HG02610 (cell line): Measurements from ENCODE around the gene CCRL2.
"Not testable (repeated sequence)": the region's sequence is repeated elsewhere in the genome, so short reads cannot be mapped to it uniquely, and the experiment has no call there.

Source experiments
- ATAC-seq: cut with Tn5 transposase; IDR thresholded peaks from one replicate; pipeline ENCODE4 v1.9.1; 2021; ENCODE audit warnings: mild to moderate bottlenecking, moderate library complexity; ENCODE audit not compliant: unreplicated experiment

CCRL2 gene

GRCh38 chr3:46401579-46401978, 5.5 kb upstream of the CCRL2 start:
- ATAC-seq: no peak

- not testable (repeated sequence) for ATAC-seq
Observed at GRCh38 chr3:46402902-46403301, 4.2 kb upstream of the CCRL2 start.

DNA sequence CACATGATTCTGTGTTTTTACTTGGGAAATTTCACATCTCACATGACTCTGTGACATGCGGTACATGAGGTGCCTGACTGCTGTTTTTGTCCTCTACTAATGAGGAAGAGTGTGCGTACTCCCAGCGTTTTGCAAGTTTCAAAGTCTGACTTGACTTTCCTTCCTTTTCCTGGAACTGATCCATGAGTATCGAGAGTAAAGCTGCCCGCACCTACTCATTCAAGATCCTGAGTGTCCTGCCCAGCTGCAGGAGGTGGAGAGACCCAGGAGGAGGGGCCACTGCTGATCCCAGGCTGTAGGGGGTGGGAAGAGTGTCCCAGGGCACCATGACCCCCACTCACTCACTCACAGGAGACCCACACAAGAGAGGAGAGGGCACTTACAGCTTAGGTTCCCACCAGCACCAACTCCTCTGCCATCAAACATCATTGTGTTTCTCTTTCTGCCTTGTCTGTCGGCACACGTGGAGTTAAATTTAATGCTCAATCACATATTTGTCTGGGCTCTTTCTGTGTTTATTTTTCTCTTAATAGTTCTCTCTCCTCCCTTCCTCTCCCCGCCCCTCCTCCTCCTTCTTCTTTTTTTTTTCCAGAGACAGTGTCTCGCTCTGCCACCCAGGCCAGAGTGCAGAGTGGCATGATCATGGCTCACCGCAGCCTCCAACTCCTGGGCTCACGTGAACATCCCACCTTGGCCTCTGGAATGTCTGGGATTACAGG, 1.6 kb upstream of the CCRL2 start:
- ATAC-seq: no peak

DNA sequence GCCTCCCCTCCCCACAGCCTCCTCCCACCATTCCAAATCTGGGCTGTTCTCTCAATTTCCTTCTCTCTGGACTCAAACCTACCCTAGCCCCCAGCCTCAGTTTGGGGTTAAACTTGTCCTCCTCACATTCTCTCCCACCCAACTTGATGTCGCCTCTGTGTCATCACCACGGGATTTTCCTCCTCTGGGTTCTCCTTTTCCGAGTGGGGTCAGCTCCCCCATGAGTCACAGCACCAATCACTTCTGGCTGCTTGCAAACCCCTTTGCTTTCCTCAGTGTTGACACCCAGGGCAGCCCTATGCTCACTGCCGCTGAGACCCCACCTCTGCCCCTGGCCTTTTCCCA, 644 bp upstream of the CCRL2 start:
- no peak for ATAC-seq

DNA sequence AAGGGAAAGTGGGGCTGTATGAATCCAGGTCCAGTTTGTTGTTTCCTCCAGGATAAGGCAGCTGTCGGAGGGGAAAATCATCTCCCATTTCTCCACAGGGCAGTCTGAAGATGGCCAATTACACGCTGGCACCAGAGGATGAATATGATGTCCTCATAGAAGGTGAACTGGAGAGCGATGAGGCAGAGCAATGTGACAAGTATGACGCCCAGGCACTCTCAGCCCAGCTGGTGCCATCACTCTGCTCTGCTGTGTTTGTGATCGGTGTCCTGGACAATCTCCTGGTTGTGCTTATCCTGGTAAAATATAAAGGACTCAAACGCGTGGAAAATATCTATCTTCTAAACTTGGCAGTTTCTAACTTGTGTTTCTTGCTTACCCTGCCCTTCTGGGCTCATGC, 911 bp downstream of the CCRL2 start:
- no peak for ATAC-seq

- no peak for ATAC-seq
Observed at GRCh38 chr3:46408853-46409252, 1.8 kb downstream of the CCRL2 start.

DNA sequence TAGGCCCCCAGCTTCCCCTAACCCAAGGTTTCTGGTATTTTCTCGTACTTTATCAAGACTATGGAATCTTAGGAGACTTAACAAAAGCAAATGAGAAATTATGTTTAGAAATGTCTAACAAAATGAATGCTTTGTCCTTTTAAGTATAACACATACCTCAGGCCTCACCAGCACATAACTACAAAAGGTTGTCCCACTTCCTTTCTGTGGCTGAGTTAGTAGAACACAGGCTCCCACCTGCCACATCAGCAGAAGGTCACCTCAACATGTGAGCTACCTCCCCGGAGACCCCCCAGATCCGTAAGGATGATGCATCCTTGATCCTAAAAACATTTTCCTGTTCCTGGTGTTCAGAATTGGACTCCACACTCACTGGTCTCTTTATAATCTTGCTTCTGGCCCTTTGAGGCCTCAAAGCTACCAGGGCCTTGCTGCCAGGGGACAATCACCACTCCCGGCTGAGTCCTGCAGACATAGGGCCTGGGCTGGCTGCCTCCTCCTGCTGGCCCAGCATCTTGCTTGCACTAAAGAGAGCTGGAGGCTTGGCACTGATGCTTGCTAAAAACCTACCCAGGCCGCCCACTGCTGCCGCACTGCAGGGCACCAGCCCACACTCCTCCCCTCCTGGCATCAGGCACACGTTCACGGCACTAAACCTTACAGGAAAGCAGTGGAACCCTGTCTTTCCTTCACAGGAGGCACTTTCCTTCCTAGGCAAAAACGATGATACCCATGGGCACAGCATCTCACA, 2.9 kb downstream of the CCRL2 start:
- no peak for ATAC-seq

- no peak for ATAC-seq
Observed at GRCh38 chr3:46410669-46411068, 3.6 kb downstream of the CCRL2 start.

DNA sequence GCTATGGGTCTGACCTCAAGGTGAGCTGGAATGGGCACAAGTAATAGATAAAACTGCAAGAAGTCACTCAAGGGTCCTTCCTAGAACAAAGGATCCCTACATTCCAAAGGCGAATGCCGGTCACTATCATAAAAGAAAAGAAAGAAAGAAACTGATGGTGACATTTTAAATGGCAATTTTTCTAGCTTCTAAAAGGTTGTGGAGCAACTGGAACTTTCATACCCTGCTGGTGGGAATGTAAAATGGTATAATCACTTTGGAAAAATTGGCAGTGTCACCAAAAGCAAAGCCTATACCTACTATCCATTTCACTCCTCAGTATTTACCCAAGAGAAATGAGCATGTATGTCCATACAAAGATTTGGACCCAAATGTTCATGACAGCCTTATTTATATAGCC, 4.2 kb downstream of the CCRL2 start:
- no peak for ATAC-seq

DNA sequence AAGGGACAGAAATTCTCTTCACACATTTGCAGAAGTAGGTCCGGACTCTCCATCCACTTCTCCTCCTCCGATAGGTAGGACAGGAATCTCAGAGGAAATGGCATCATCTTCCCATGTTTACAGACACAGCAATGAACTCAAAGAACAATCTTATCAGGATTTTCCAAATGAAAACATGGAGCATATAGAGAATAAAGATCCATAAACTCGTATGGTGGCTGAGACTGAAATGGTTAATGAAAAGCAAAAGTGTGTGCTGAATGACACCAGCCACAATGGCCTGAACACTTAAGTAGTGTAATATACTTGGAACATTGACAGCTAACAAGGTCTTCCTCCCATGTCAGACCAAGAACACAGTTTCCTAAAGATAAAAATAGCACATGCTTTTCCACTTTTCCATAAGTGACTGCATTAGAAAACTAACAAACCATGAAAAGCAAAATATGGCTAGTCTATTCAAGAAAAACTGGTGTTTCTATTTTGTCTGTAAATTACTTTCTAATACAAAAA, 5.8 kb downstream of the CCRL2 start:
- ATAC-seq: no peak

DNA sequence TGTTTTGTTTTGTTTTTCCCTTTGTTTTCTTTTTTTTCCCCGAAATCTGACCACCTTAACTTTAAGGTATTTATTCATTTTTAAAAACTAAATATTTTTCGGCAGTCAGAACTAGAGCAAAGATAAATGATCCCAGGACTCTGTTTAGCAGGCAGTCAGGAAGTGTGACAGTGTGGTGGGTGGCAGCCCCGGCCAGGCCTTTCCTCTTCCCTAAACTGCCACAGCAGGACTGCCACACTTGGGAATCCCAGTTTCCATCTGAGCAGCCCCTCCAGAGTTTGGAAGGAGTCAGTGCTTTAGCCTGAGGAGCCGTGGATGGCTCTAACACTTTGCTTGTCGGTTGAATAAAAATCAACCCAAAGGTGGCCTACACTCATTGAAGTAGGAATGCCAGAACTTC, 6.9 kb downstream of the CCRL2 start:
- ATAC-seq: no peak

DNA sequence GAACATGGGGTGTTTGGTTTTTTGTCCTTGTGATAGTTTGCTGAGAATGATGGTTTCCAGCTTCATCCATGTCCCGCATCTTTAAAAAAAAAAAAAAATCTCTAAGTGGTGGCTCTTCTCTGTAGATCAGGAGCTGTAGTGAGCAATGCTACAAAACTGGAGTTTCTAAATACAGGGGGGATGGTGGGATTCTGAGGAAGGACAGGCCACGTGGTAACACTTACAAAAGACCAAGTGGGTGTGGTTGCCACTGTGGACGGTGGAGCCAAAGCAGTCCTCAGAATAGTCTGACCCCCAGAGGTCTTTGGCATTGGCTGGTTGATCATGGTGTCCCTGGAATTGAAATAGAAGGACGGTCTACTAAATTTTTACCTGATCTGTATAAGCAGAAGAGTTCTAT, 7.7 kb downstream of the CCRL2 start:
- ATAC-seq: no peak

DNA sequence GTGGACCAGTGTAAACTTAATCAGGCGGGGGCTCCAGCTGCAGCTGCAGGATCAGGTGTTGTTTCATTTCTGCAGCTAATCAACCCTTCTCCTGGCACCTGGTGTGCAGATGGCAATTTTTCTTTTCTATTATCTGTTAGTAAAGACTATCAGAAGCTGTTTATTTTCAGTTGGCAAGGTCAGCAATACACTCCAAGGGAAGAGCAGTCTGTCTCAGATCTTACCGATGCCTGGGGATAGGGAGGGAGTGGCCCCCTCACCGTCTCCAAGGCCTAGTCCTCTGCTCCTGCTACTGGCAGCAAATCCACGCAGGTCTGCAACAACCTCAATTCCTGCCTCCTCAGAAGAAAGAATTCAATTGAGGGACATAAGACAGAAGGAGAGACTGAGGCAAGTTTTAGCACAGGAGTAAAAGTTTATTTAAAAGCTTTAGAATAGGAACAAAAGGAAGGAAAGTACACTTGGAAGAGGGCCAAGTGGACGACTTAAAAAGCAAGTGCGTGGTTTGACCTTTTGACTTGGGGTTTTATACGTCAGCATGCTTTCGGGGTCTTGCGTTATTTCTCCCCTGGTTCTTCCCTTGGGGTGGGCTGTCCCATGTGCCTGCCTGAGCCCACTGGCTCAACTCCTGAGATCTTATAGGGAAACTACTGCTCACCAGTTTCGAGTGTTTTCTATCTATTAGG, 9.2 kb downstream of the CCRL2 start:
- ATAC-seq: no peak

GRCh38 chr3:46416811-46417510, 9.9 kb downstream of the CCRL2 start:
- no peak for ATAC-seq

DNA sequence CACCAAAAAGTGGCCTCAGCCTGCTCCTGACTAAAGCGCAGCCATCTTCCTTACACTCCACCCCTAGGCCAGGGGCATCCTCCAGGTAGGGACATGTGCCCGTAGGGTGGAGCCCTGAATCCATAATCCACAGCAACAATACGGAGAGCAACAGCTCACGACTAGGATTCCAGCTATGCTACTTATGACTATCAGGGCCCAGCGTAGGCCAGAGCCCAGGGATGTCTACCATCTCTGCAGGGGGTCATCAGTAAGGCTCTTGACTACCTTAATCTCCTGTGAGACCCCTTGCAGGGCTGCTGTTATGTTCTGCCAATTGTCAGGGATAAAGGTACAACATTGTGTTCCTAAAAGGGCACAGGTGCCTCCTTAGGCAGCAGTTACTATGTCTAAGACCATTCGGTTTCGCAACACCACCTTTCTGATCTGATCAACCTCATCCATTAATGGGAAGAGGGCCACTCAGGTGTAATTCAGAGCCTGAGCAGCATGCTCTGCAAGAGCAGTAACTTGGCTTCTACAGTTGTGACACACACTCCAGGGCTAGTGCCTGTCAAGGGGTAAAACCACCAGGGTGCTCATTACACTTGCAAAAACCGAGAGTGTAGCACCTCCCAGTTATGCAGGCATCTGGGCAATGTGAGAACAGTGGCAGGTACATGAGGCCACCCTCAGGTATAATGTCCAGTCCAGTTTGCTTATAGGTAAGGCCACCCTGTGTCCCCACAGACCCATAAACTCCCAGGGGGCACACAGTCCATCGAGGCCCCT, 11.0 kb downstream of the CCRL2 start:
- no peak for ATAC-seq

GRCh38 chr3:46419816-46420215, 12.8 kb downstream of the CCRL2 start:
- ATAC-seq: no peak

- no peak for ATAC-seq
Observed at GRCh38 chr3:46420931-46421330, 13.9 kb downstream of the CCRL2 start.

GRCh38 chr3:46422617-46423016, 15.6 kb downstream of the CCRL2 start:
- no peak for ATAC-seq

GRCh38 chr3:46423588-46423987, 16.5 kb downstream of the CCRL2 start:
- no peak for ATAC-seq

GRCh38 chr3:46426476-46426875, 19.4 kb downstream of the CCRL2 start:
- ATAC-seq: not testable (repeated sequence)
